Omental fat pad (tissue), 4 donors: ENCODE results near the gene WDR5. TPM values are rescaled to one million over a fixed set of nuclear protein-coding genes. Genes with fewer than 3 reads are reported as not detected.

Experiments used
- ATAC-seq: fragments of 150-250 bp; one replicate; pipeline ENCODE4 v1.9.1; 2016; ENCODE audit warnings: mild to moderate bottlenecking, moderate library complexity; ENCODE audit not compliant: low FRiP score
- DNase-seq: peaks from one replicate; pipeline ENCODE4 v3.0.0-alpha.2; 2019; ENCODE audit warnings: low spot score
- small RNA-seq: library from RNA; depleted of rRNA; stranded (forward); fragments of <200 nt; gene quantifications from one replicate; pipeline ENCODE3, GENCODE V24; 2016
- total RNA-seq, 4 donors: library from RNA; depleted of rRNA; stranded (reverse); fragments of >200 nt; gene quantifications; one replicate each; pipeline ENCODE4 v1.1.0, GENCODE V29; 2016
- TF ChIP-seq, protein P1 (sequence below), 3 donors: fragments of 450-650 bp; IDR thresholded peaks; one replicate each; pipeline ENCODE4 v1.5.1; 2016 to 2017; ENCODE audit warnings: antibody characterized with exemption in 3 of 3, mild to moderate bottlenecking in 3 of 3, moderate library complexity in 2 of 3

WDR5 gene
- total RNA-seq, 4 donors from 2014 or later, result 16.1 to 28.2 (median 19.7) TPM

DNA sequence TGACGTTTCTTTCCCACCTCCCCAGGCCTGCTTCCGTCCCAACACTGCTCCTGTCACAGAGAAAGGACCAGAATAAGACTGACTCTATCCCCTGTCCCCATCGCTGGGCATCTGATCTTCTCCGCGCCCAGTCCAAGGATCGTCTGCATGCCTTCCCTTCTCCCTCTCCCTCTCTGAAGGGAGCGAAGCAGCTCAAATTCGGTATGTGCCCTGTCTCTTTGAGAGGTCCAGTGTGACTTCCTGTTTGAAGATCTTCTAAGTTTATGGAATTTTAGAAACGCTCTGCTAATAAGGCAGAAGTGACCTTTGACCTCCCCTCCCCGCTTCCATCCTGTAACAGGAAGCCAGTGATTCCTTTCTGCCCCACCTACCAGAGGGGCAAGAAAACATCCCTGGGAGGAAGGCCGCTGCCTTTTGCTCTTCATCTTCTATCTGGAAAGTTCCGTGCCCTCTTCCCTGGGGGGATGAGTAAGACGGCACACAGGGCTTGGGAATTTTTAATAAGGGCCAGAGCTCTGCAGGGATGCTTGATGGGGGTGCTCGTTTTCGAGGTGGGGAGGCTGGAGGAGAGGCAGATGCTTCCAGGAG is 69.2 kb downstream of the WDR5 start:
- DNase-seq (no peak), ATAC-seq (no peak)
- TF ChIP-seq, protein P1, sequence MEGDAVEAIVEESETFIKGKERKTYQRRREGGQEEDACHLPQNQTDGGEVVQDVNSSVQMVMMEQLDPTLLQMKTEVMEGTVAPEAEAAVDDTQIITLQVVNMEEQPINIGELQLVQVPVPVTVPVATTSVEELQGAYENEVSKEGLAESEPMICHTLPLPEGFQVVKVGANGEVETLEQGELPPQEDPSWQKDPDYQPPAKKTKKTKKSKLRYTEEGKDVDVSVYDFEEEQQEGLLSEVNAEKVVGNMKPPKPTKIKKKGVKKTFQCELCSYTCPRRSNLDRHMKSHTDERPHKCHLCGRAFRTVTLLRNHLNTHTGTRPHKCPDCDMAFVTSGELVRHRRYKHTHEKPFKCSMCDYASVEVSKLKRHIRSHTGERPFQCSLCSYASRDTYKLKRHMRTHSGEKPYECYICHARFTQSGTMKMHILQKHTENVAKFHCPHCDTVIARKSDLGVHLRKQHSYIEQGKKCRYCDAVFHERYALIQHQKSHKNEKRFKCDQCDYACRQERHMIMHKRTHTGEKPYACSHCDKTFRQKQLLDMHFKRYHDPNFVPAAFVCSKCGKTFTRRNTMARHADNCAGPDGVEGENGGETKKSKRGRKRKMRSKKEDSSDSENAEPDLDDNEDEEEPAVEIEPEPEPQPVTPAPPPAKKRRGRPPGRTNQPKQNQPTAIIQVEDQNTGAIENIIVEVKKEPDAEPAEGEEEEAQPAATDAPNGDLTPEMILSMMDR (IDR thresholded peaks at IDR 0.05), result no peak

DNA sequence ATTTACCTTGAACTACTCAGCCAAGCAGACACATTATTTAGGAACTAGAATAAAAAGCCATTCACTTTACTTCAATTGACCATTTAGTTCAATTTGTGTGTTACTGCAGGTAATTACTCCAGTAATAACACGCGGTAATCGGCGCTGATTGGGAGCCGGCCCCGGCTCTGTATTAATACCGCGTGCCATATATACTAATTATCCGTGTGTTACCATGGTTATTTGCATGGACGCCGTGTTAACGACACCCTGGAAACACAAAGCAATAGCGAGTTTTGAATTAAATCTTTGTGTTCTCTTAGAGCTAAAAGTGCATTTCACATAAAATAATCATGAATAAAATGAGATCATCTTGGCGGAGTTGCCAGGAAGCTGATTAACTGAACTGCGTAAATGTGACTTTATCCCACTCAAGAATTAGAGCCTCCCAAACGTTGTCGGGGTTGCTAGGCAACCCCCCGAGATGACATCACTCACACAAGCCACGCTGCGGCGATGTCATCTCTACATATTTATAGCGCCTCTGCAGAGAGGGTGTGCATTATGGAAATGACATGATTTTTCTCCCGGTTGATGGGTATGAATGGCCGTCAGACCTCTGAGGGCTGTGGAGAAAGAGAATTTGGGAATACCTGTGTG is 69.9 kb downstream of the WDR5 start:
- TF ChIP-seq, protein P1 (IDR thresholded peaks at IDR 0.05), result no peak
- no peak for DNase-seq
- peak; percentile 33 for ATAC-seq

DNA sequence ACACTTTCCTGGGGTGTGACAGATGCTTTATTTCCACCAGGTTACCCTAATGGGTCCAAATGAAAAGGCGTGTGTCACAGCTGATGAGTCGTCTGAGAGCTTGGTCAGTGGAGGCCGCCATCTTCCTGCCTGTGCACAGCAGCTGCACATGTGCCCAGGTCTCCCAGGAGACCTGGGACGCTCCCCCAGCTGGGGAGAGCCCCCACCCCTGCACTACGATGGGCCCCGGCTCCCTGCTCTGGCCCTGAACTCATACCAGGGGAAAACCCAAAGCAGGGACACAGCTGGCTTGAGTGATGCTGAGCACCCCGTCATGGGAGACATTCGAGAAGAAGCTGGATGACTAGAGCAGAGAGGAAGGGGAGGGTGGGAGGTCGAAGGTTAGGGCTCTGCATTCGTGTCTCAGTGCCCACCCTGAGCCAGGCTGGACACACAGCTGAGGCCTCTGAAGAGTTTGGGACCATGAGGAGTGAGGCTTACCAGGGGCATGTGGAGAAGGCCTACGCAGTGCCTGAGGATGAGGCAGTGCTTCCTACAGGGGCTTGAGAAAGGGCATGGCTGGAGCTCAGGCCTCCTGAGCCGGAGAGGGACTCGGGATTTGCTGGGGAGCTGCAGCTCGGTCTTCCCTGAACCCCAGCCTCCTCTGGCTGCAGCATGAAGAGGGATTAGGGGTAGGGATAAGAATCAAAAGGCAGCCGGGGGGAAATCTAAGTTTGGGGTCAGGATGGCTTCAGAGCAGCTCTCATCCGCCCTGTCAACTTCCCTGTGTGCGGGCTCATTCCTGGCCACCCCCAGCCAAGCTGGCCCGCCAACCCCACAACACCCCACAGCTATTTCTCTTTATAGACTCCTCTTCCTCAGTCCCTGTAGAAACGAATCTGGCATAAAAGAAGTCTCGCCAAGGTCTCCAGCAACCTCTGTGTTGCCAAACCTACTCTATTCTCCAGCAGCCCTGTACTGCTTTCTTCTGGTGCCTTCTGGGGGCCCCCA is 70.7 kb downstream of the WDR5 start:
- TF ChIP-seq, protein P1 (IDR thresholded peaks at IDR 0.05), result no peak
- ATAC-seq (peak; percentile 15), DNase-seq (no peak)

DNA sequence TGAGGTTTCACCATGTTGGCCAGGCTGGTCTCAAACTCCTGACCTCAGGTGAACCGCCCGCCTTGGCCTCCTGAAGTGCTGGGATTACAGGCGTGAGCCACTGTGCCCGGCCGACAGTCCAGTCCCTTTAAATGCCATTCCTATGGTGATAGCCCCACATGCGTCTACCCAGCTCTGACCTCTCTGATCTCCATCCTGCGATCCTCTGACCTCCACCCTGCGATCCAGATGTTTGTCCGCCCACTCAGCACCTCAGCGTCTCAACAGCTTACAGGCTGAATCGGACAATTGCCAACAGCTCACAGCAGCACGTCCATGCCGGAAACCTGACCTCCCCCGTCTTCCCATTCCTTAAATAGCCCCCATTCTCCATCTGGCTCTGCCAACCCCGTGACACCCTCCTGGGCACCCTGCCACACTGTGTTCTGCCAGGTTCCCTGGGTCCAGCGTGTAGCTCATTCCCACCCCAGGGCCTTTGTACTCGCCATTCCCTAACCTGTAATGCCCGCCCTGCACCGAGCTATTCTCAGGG is 72.5 kb downstream of the WDR5 start:
- DNase-seq, result no peak
- ATAC-seq, result no peak

DNA sequence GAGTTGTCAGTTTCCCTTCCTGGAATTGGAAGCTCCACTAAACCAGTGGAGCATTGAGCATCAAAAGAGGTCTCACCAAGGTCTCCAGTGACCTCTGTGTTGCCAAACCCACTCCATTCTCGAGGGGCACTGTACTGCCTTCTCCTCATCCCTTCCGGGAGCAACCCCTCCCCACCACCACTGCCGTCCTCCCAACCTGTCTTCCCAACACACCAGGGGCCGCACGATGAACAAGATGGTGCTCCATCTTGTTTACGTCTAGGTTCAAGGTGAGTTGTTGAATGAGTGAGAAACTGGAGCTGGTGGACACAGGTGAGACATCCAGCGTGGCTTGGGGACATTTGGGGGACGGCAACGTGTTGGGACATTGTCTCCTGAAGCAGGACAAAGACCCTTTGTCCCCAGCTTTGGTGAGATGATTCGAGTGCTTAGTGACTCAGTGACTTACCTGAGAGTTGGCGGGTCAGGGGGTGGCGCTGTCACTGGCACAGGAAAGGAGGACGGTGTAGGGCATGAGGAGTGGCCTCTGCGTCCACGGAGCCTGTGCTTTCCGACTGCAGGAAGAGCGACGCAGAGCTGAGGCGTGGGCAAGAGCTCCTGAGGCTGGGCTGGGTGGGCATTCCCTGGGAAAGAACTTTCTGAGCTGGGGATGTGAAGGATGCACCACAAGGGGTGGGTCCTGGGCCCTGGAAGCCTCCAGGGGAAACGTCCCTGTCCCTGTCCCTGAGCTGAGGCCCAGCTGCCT is 73.3 kb downstream of the WDR5 start:
- DNase-seq (peak; percentile 13), ATAC-seq (no peak)
- TF ChIP-seq, protein P1 (IDR thresholded peaks at IDR 0.05), result no peak

More for the DNA sequence above, 72.5 kb downstream of the WDR5 start:
- TF ChIP-seq, protein P1 (IDR thresholded peaks at IDR 0.05), result no peak

Small RNAs within 50 kb of the gene (small RNA-seq; reads per million reads assigned to genes)
- 1.7 reads per million, percentile 27 among the genes with 10 or more reads in this experiment for gene RNU6ATAC

Other genes starting within 250 kb of the WDR5 start
- gene VAV2, start 143.8 kb upstream of the WDR5 start, total RNA-seq, result 10 to 100 TPM in 1 of 4 donors, 1 to 10 TPM in 3; 4.0 to 10.9 (median 6.2) TPM
- gene BRD3OS, start 110.6 kb upstream of the WDR5 start, total RNA-seq, result 10 to 100 TPM in 2 of 4 donors, 1 to 10 TPM in 2; 8.8 to 18.3 (median 12.9) TPM
- 10 to 100 TPM; 13.7 to 39.9 (median 18.7) TPM for gene BRD3, start 68.1 kb upstream of the WDR5 start, total RNA-seq
- gene RNU6ATAC, start 28.5 kb downstream of the WDR5 start, total RNA-seq, result not detected
- 10 to 100 TPM; 53.3 to 87.8 (median 69.6) TPM for gene RXRA, start 190.4 kb downstream of the WDR5 start, total RNA-seq